Lung (tissue), 12 donors: ENCODE data around the gene NDUFAB1. TPM values are rescaled to one million over a fixed set of nuclear protein-coding genes. Genes with fewer than 3 reads are reported as not detected.

Experiments
- ATAC-seq: fragments of 200-7000 bp; cut with Tn5 transposase; one replicate; pipeline ENCODE4 v1.9.1; 2020; ENCODE audit warnings: moderate number of reproducible peaks; ENCODE audit not compliant: insufficient read depth, low FRiP score
- DNase-seq, 3 donors: peaks; one replicate each; pipeline ENCODE4 v3.0.0-alpha.2; 2013 to 2017
- H3K27ac ChIP-seq, 2 donors: one replicate each; pipeline ENCODE4 v1.5.1; 2013; ENCODE audit warnings: mild to moderate bottlenecking in 2 of 2, moderate library complexity in 2 of 2, control low read depth in 1 of 2, inconsistent platforms in 1 of 2, low read depth in 1 of 2, low read length in 1 of 2
- H3K27me3 ChIP-seq, 3 donors: one replicate each; pipeline ENCODE4 v1.5.1; 2013; ENCODE audit warnings: low read length in 2 of 3; ENCODE audit not compliant: control insufficient read depth in 3 of 3, insufficient read depth in 3 of 3
- H3K36me3 ChIP-seq, 4 donors: one replicate each; pipeline ENCODE4 v1.5.1; 2013; ENCODE audit warnings: low read length in 4 of 4, mild to moderate bottlenecking in 1 of 4, moderate library complexity in 1 of 4; ENCODE audit not compliant: control insufficient read depth in 4 of 4, insufficient read depth in 4 of 4
- H3K4me1 ChIP-seq, 5 donors: one replicate each; pipeline ENCODE4 v1.5.1; 2013; ENCODE audit warnings: low read length in 5 of 5, mild to moderate bottlenecking in 2 of 5, moderate library complexity in 1 of 5; ENCODE audit not compliant: control insufficient read depth in 5 of 5, insufficient read depth in 5 of 5
- H3K4me3 ChIP-seq: one replicate; pipeline ENCODE4 v1.5.1; 2013; ENCODE audit warnings: mild to moderate bottlenecking, control low read depth, moderate library complexity
- H3K9ac ChIP-seq, 2 donors: one replicate each; pipeline ENCODE4 v1.5.1; 2013; ENCODE audit warnings: low read length in 2 of 2, control low read depth in 1 of 2; ENCODE audit not compliant: insufficient read depth in 1 of 2
- H3K9me3 ChIP-seq, 4 donors: one replicate each; pipeline ENCODE4 v1.5.1; 2013; ENCODE audit warnings: low read length in 3 of 4, mild to moderate bottlenecking in 1 of 4, moderate library complexity in 1 of 4; ENCODE audit not compliant: control insufficient read depth in 4 of 4, insufficient read depth in 3 of 4
- WGBS, 2 donors: extraction: QIAGEN DNeasy Blood & Tissue Kit; methylation state at CpG; one replicate each; pipeline ENCODE4 v1.1.7; 2013; 5-methylcytosine and 5-hydroxymethylcytosine counted together
- polyA plus RNA-seq, 2 donors: library from polyadenylated mRNA; stranded (reverse); fragments of 200-250 nt; gene quantifications; one replicate each; pipeline ENCODE4 v1.2.1, GENCODE V29; 2013
- total RNA-seq, 2 donors: library from RNA; depleted of rRNA in 1 of 2; stranded (reverse); fragments of >200 nt in 1 of 2; gene quantifications; one replicate each; pipeline ENCODE4 v1.2.1, GENCODE V29; 2014 to 2021
- TF ChIP-seq, protein P1 (sequence below): IDR thresholded peaks from 2 replicates; pipeline ENCODE4 v1.5.1; 2012; ENCODE audit warnings: mild to moderate bottlenecking; ENCODE audit errors: control extremely low read depth, extremely low read depth
- donor health status: control.
- donor health status: control.
- donor health status: Bipolar disorder and iron deficiency.
- donor health status: healthy.
- donor health status: DM: yes; HTN: yes; CAD: no.

Gene NDUFAB1
- total and polyA plus RNA-seq, 4 donors: 67.4 to 127 (median 90.1) TPM

DNA sequence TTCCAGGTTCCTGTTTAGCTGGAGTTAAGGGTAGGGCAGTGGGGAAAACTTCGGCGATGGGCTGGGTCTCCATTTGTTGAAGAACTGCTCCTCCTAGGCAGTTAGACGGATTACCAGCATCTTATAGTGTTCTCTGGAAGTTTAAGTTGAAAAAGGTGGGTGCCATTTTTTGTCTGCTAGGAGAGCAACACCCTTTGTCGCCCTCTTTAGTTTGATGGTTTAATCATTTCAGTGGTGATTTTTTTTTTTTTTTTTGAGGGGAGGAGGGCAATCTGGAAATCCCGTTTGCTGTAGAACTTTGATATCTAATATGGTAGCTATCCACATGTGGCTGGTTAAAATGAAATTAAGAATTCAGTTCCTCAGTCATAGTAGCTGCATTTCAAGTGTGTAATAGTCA is 34.5 kb downstream of the NDUFAB1 start:
- Histone ChIP-seq H3K27ac (no peak overlapping the region), H3K9ac (no peak overlapping the region), H3K36me3 (peaks cover 27 to 48% (median 38%) of the 10 kb centered on the region in 4 donors), H3K9me3 (no peaks in the 10 kb centered on the region), H3K27me3 (no peaks in the 10 kb centered on the region), H3K4me3 (no peak overlapping the region), H3K4me1 (peaks cover 0 to 10% (median 10%) of the 10 kb centered on the region in 5 donors)
- no peak for ATAC-seq
- TF ChIP-seq, protein P1, sequence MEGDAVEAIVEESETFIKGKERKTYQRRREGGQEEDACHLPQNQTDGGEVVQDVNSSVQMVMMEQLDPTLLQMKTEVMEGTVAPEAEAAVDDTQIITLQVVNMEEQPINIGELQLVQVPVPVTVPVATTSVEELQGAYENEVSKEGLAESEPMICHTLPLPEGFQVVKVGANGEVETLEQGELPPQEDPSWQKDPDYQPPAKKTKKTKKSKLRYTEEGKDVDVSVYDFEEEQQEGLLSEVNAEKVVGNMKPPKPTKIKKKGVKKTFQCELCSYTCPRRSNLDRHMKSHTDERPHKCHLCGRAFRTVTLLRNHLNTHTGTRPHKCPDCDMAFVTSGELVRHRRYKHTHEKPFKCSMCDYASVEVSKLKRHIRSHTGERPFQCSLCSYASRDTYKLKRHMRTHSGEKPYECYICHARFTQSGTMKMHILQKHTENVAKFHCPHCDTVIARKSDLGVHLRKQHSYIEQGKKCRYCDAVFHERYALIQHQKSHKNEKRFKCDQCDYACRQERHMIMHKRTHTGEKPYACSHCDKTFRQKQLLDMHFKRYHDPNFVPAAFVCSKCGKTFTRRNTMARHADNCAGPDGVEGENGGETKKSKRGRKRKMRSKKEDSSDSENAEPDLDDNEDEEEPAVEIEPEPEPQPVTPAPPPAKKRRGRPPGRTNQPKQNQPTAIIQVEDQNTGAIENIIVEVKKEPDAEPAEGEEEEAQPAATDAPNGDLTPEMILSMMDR: no peak
- no peak for DNase-seq
- 86 to 91% methylated on average over 5 of the region's 5 CpGs for WGBS, 2 donors

DNA sequence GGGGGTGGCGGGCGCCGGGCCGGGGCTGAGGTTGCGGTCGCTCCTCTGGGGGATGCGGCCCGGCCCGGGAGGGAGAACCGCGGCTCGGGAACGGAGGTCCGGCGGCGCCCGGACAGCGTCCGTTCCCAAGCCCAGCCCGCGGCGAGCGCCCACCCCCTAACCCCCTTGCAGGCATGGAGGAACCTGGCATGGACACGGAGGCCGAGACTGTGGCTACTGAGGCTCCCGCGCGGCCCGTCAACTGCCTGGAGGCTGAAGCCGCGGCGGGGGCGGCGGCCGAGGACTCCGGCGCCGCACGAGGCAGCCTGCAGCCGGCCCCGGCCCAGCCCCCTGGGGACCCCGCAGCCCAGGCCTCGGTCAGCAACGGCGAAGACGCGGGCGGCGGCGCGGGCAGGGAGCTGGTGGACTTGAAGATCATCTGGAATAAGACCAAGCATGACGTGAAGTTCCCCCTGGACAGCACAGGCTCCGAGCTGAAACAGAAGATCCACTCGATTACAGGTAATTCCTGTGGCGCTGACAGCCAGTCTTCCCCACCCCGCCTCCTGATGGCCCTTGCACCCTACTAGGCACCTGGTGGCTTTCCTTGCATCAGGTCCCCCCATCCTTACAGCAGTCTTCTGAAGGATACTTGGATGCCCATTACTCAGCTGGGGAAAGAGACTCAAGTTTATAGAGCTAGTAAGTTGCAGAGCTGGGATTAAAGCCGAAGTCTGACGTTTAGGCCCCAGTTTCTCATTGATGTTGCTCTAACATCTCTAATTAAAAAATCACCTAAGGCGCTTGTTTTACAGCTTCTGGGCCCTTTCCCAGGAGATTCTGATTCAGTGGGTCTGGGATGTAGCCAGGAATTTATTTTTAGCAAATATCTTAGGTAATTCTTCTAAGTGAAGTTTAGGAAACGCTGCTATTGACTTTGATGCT is 38.1 kb downstream of the NDUFAB1 start:
- Histone ChIP-seq H3K27me3 (no peaks in the 10 kb centered on the region), H3K9ac (peak overlapping the region; percentile 76 to 91), H3K9me3 (no peaks in the 10 kb centered on the region), H3K4me1 (peaks cover 0 to 10% (median 10%) of the 10 kb centered on the region in 5 donors), H3K27ac (peak overlapping the region; percentile 92 to 95), H3K36me3 (peaks cover 10 to 24% (median 17%) of the 10 kb centered on the region in 4 donors), H3K4me3 (peak overlapping the region; percentile 95)
- peak; percentile 22 to 36 (median 27) for DNase-seq
- TF ChIP-seq, protein P1: no peak
- peak; percentile 2 for ATAC-seq
- 2 to 4% methylated on average over 38 to 60 of the region's 60 CpGs for WGBS, 2 donors

DNA sequence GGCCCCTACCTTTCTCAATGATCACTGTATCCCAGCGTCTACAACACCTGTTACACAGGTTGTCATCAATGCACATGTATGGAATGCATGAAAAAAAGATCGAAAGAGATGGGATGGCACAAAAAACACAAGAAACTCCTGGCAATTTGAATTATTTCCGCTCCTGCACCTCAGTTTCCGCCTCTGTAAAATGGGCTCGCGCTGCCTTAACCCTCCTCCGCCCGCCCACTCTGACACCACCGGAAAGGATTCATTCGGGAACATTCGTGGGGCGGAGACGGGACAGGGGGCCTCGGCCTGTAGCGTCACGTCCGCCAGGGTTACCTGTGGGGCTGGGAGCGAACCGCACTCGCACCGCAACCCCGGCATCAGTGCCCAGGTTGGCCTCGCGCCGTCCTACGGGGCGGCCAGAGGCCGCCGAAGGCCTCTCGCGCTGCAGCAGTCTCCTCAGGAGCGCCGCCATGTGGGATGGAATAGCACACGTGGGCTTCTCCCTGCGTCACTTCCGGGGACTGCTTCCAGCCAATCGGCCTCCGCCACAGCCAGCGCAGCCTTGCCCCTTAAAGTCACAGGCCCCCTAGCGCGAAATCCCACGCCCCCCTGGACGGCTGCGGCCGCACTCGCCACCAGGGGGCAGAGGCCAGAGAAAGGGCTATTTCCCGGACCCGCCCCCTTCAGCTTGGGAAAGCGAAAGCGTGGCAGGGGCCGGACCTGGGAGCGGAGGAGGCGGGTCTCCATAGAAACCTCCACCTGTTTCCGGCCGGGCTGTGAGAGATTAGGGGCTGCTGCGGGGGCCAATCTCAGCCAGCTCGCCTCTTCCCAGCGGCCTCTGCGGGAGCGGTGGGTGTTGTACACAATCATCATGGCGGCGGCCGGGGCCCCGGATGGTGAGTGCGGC is 39.0 kb downstream of the NDUFAB1 start, which contains the start of the genes EARS2 and UBFD1:
TSS of gene EARS2 (minus strand) at position 470 of the 898 bp plus-strand sequence. CDS start at position 463, 7 bp downstream.
TSS of gene UBFD1 (plus strand) at position 847 of the 898 bp plus-strand sequence. CDS start at position 863, 16 bp downstream.
- H3K36me3 ChIP-seq: peaks cover 4 to 29% (median 14%) of the 10 kb centered on the region in 4 donors
- H3K4me1 ChIP-seq: peaks cover 0 to 10% (median 10%) of the 10 kb centered on the region in 5 donors
- WGBS, 2 donors: 1 to 2% methylated on average over 61 to 65 of the region's 65 CpGs
- H3K27ac ChIP-seq: peak within 1 kb of the TSS; percentile 92 to 95
- H3K4me3 ChIP-seq: peak within 1 kb of the TSS; percentile 95
- ATAC-seq (peak; percentile 97), DNase-seq (peak; percentile 99)
- no peaks in the 10 kb centered on the region for H3K27me3 ChIP-seq
- TF ChIP-seq, protein P1: peak; percentile 80
- H3K9ac ChIP-seq: peak within 1 kb of the TSS; percentile 76 to 91
- no peaks in the 10 kb centered on the region for H3K9me3 ChIP-seq
